Measurements from ENCODE around the gene HINT3.
A peak's percentile ranks its signal among the peaks of the same experiment; 100 is the strongest.

The HINT3 gene

DNA sequence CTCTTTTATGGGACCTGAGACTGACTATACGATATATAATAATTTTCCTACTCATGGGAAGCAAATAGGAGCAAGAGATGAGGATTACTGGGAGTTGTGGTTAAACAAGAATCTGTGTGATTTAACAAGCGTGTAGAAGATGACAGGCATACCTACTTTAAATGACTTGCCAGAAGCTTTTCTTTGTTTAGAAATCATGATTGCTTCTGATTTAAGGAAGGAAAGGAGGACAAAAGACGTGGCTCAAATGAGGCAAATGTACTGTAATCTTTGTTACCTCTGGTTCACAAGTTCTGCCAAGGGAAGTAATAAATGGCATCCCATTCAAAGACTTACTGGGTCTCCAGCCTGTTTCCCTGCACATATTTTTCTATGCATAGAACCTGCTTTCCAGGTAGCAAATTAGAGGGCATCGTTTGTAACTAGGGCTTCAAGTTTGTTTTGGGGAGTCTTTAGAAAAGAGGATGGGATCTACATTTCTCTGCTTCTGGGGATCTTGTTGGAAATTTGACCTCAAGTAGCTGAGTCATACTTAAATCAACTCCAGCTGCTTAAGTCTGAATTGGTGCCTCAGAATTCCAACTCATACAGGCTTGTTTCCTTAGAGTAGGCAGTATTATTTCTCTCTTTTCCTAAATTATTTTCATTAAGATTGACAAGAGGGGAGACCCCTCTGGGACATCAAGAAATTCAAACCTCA, 26.8 kb downstream of the HINT3 start:
- Histone ChIP-seq H2BK5ac (ENCODE audit: low read length) (no peak overlapping the region), H3K4me2 (ENCODE audit: low read length) (no peak overlapping the region), H3K79me1 (ENCODE audit: low read length) (peaks cover 15% of the 10 kb centered on the region), H2BK15ac (replicated peaks; ENCODE audit: low read depth) (no peak overlapping the region), H3K27ac (ENCODE audit: low read depth, low read length) (no peak overlapping the region), H3K56ac (ENCODE audit: low read length) (no peak overlapping the region), H4K8ac (ENCODE audit: low read depth, low read length) (no peak overlapping the region), H3K4me1 (ENCODE audit: control insufficient read depth, low read depth, low read length) (peaks cover 10% of the 10 kb centered on the region), H4K5ac (ENCODE audit: low read length) (no peak overlapping the region), H2BK120ac (ENCODE audit: low read depth, low read length) (no peak overlapping the region), H3K79me2 (ENCODE audit: control insufficient read depth, insufficient read depth, low read length) (peaks cover 20% of the 10 kb centered on the region), H3K27me3 (ENCODE audit: insufficient read depth, low read length, poor library complexity) (no peaks in the 10 kb centered on the region), H2AK5ac (ENCODE audit: low read length) (no peak overlapping the region), H3K4me3 (ENCODE audit: low read length) (no peak overlapping the region), H3K36me3 (ENCODE audit: control insufficient read depth, insufficient read depth, low read length) (no peaks in the 10 kb centered on the region), H3K4ac (ENCODE audit: low read depth, low read length) (no peak overlapping the region), H3K18ac (ENCODE audit: low read length) (no peak overlapping the region), H3K23ac (ENCODE audit: low read length) (no peak overlapping the region), H3K9ac (ENCODE audit: low read length) (no peak overlapping the region)
- no peak for DNase-seq
- no CpG with 5 or more reads among the region's 4 CpGs for WGBS (ENCODE audit: extremely low coverage, insufficient coverage, low lambda C conversion rate)

DNA sequence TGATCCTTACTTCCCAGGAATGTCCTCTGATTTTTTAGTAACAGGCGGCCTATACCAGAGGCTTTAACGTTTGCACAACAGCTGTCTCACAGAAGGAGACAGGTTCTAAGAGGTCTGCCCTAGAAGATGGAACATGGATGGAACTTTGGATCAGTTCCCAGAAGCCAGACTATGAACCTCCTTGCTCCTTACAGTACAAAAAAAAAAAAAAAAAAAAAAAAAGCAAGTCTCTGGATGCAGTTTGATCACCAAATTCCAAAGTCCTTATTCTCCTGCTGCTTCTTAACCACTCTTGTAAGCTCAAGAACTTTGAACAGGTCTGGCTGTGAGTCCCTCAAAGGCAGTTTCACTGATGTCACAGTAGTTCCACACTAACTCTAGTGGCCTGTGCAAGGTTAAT, 27.7 kb downstream of the HINT3 start:
- WGBS (ENCODE audit: extremely low coverage, insufficient coverage, low lambda C conversion rate): no CpG with 5 or more reads among the region's 2 CpGs

DNA sequence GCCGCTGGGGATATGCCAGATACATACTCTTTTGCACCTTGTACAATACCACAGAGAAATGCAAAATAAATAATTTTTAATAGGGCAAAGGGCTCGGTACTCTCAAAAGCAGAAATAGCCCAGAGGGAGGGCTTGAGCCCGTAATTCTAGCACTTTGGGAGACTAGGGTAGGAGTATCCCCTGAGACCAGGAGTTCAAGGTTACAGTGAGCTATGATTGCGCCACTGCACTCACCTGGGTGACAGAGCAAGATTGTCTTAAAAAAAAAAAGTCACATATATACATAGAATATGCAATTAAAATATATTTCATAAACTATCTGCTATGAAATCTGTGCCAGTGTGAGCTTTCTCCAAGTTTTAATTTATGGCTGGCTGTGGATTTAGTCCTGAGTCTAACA, 29.0 kb downstream of the HINT3 start:
- H3K23ac ChIP-seq (ENCODE audit: low read length): no peak overlapping the region
- no peaks in the 10 kb centered on the region for H3K36me3 ChIP-seq (ENCODE audit: control insufficient read depth, insufficient read depth, low read length)
- H3K4me3 ChIP-seq (ENCODE audit: low read length): no peak overlapping the region
- no peak overlapping the region for H2BK15ac ChIP-seq (replicated peaks; ENCODE audit: low read depth)
- peak overlapping the region; percentile 87 for H3K4ac ChIP-seq (ENCODE audit: low read depth, low read length)
- no peak overlapping the region for H3K4me2 ChIP-seq (ENCODE audit: low read length)
- H4K8ac ChIP-seq (ENCODE audit: low read depth, low read length): no peak overlapping the region
- no peak overlapping the region for H3K27ac ChIP-seq (ENCODE audit: low read depth, low read length)
- H2BK5ac ChIP-seq (ENCODE audit: low read length): no peak overlapping the region
- no CpG with 5 or more reads among the region's 4 CpGs for WGBS (ENCODE audit: extremely low coverage, insufficient coverage, low lambda C conversion rate)
- peaks cover 14% of the 10 kb centered on the region for H3K4me1 ChIP-seq (ENCODE audit: control insufficient read depth, low read depth, low read length)
- peaks cover 37% of the 10 kb centered on the region for H3K79me2 ChIP-seq (ENCODE audit: control insufficient read depth, insufficient read depth, low read length)
- H4K5ac ChIP-seq (ENCODE audit: low read length): no peak overlapping the region
- peak overlapping the region; percentile 11 for H3K9ac ChIP-seq (ENCODE audit: low read length)
- no peak overlapping the region for H2BK120ac ChIP-seq (ENCODE audit: low read depth, low read length)
- peak overlapping the region; percentile 58 for H3K56ac ChIP-seq (ENCODE audit: low read length)
- no peak for DNase-seq
- no peaks in the 10 kb centered on the region for H3K27me3 ChIP-seq (ENCODE audit: insufficient read depth, low read length, poor library complexity)
- no peak overlapping the region for H3K18ac ChIP-seq (ENCODE audit: low read length)
- H2AK5ac ChIP-seq (ENCODE audit: low read length): no peak overlapping the region
- peaks cover 16% of the 10 kb centered on the region for H3K79me1 ChIP-seq (ENCODE audit: low read length)

More for the DNA sequence above, 27.7 kb downstream of the HINT3 start:
- Histone ChIP-seq H4K8ac (ENCODE audit: low read depth, low read length) (no peak overlapping the region), H3K27me3 (ENCODE audit: insufficient read depth, low read length, poor library complexity) (no peaks in the 10 kb centered on the region), H2BK5ac (ENCODE audit: low read length) (no peak overlapping the region), H3K27ac (ENCODE audit: low read depth, low read length) (no peak overlapping the region), H3K23ac (ENCODE audit: low read length) (no peak overlapping the region), H3K4me2 (ENCODE audit: low read length) (no peak overlapping the region), H3K18ac (ENCODE audit: low read length) (no peak overlapping the region), H3K4ac (ENCODE audit: low read depth, low read length) (no peak overlapping the region), H2AK5ac (ENCODE audit: low read length) (no peak overlapping the region), H4K5ac (ENCODE audit: low read length) (no peak overlapping the region), H3K4me1 (ENCODE audit: control insufficient read depth, low read depth, low read length) (peaks cover 13% of the 10 kb centered on the region), H3K56ac (ENCODE audit: low read length) (no peak overlapping the region), H3K36me3 (ENCODE audit: control insufficient read depth, insufficient read depth, low read length) (no peaks in the 10 kb centered on the region), H3K9ac (ENCODE audit: low read length) (no peak overlapping the region), H3K79me2 (ENCODE audit: control insufficient read depth, insufficient read depth, low read length) (peaks cover 28% of the 10 kb centered on the region), H2BK15ac (replicated peaks; ENCODE audit: low read depth) (no peak overlapping the region), H2BK120ac (ENCODE audit: low read depth, low read length) (no peak overlapping the region), H3K79me1 (ENCODE audit: low read length) (peaks cover 16% of the 10 kb centered on the region), H3K4me3 (ENCODE audit: low read length) (no peak overlapping the region)
- no peak for DNase-seq

DNA sequence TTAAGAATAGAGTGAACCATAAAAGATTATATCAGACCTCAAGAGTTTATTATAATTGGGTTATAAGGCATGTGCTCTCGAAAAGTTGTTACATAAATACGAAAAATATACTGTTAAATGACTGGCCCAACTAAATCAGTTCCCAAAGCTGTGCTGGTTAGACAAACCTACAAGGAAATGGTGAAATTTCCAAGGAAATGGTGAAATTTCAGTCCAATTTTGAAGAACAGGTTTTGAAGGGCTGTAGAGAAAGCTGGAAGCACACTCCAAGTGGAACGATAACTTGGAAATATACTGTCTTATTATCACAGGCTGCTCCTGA, 29.4 kb downstream of the HINT3 start:
- peak overlapping the region; percentile 50 for H3K4me3 ChIP-seq (ENCODE audit: low read length)
- peaks cover 14% of the 10 kb centered on the region for H3K4me1 ChIP-seq (ENCODE audit: control insufficient read depth, low read depth, low read length)
- peak overlapping the region; percentile 99 for H3K56ac ChIP-seq (ENCODE audit: low read length)
- no peak overlapping the region for H3K23ac ChIP-seq (ENCODE audit: low read length)
- H2AK5ac ChIP-seq (ENCODE audit: low read length): no peak overlapping the region
- H3K27me3 ChIP-seq (ENCODE audit: insufficient read depth, low read length, poor library complexity): no peaks in the 10 kb centered on the region
- H4K5ac ChIP-seq (ENCODE audit: low read length): no peak overlapping the region
- no peaks in the 10 kb centered on the region for H3K36me3 ChIP-seq (ENCODE audit: control insufficient read depth, insufficient read depth, low read length)
- H4K8ac ChIP-seq (ENCODE audit: low read depth, low read length): no peak overlapping the region
- H2BK5ac ChIP-seq (ENCODE audit: low read length): no peak overlapping the region
- H3K79me2 ChIP-seq (ENCODE audit: control insufficient read depth, insufficient read depth, low read length): peaks cover 37% of the 10 kb centered on the region
- DNase-seq: no peak
- peak overlapping the region; percentile 96 for H3K9ac ChIP-seq (ENCODE audit: low read length)
- no CpG with 5 or more reads among the region's 3 CpGs for WGBS (ENCODE audit: extremely low coverage, insufficient coverage, low lambda C conversion rate)
- no peak overlapping the region for H3K18ac ChIP-seq (ENCODE audit: low read length)
- H3K4ac ChIP-seq (ENCODE audit: low read depth, low read length): no peak overlapping the region
- peak overlapping the region; percentile 82 for H3K4me2 ChIP-seq (ENCODE audit: low read length)
- no peak overlapping the region for H3K27ac ChIP-seq (ENCODE audit: low read depth, low read length)
- peaks cover 16% of the 10 kb centered on the region for H3K79me1 ChIP-seq (ENCODE audit: low read length)
- H2BK120ac ChIP-seq (ENCODE audit: low read depth, low read length): no peak overlapping the region
- H2BK15ac ChIP-seq (replicated peaks; ENCODE audit: low read depth): no peak overlapping the region

DNA sequence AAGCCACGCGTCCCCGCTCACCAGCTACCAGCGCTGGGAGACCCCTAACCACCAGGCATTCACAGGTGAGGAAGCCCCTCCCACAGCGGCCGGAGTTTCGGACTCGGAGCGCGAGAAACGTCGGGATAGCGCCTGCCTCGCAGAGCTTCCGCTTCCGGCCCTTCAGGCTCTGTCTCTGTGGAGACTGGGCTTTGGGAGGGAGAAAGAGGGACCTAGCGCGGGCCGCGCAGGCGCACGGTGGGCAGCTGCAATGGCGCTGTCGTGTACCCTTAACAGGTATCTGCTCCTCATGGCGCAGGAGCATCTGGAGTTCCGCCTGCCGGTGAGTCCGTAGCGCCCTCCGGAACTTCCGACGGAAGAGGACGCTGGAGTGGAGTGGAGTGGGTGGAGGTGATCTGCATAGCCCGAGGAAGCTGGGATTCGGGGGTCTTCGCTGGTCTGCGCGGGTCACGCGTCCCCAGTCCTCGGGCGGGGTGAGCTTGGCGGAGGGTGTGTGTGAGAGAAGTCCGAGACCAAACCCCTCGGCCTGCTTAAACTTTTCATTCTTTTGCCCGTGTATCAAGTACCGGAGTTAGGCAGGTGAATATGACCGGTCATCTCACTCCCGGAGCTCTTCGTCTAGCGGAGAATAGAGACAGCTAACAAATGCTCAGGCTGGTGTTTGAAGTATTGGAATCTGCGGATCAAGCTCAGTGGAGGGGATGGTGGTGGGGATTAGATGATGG, 29.9 kb downstream of the HINT3 start, which contains the start of gene TRMT11:
Gene TRMT11 (plus strand): TSS at position 240 of the 725 bp plus-strand sequence. CDS start 11 bp downstream, at position 251.
- H3K23ac ChIP-seq (ENCODE audit: low read length): no peak within 1 kb of the TSS
- H3K4me3 ChIP-seq (ENCODE audit: low read length): peak within 1 kb of the TSS; percentile 94
- peak within 1 kb of the TSS; percentile 57 for H2BK5ac ChIP-seq (ENCODE audit: low read length)
- H3K4me1 ChIP-seq (ENCODE audit: control insufficient read depth, low read depth, low read length): peaks cover 13% of the 10 kb centered on the region
- H4K8ac ChIP-seq (ENCODE audit: low read depth, low read length): no peak within 1 kb of the TSS
- peak within 1 kb of the TSS; percentile 62 for H4K5ac ChIP-seq (ENCODE audit: low read length)
- H2BK15ac ChIP-seq (replicated peaks; ENCODE audit: low read depth): no peak within 1 kb of the TSS
- H3K27ac ChIP-seq (ENCODE audit: low read depth, low read length): peak within 1 kb of the TSS; percentile 62
- H3K9ac ChIP-seq (ENCODE audit: low read length): peak within 1 kb of the TSS; percentile 96
- no peaks in the 10 kb centered on the region for H3K36me3 ChIP-seq (ENCODE audit: control insufficient read depth, insufficient read depth, low read length)
- H2BK120ac ChIP-seq (ENCODE audit: low read depth, low read length): no peak within 1 kb of the TSS
- H3K27me3 ChIP-seq (ENCODE audit: insufficient read depth, low read length, poor library complexity): no peaks in the 10 kb centered on the region
- no CpG with 5 or more reads among the region's 52 CpGs for WGBS (ENCODE audit: extremely low coverage, insufficient coverage, low lambda C conversion rate)
- peak within 1 kb of the TSS; percentile 85 for H3K4me2 ChIP-seq (ENCODE audit: low read length)
- no peak within 1 kb of the TSS for H2AK5ac ChIP-seq (ENCODE audit: low read length)
- H3K79me2 ChIP-seq (ENCODE audit: control insufficient read depth, insufficient read depth, low read length): peaks cover 43% of the 10 kb centered on the region
- DNase-seq: peak; percentile 98
- no peak within 1 kb of the TSS for H3K18ac ChIP-seq (ENCODE audit: low read length)
- peaks cover 16% of the 10 kb centered on the region for H3K79me1 ChIP-seq (ENCODE audit: low read length)
- H3K4ac ChIP-seq (ENCODE audit: low read depth, low read length): peak within 1 kb of the TSS; percentile 87
- H3K56ac ChIP-seq (ENCODE audit: low read length): peak within 1 kb of the TSS; percentile 99

All from mesendoderm (in vitro differentiated cells).